ENCODE results near the gene STUM.

Gene STUM

DNA sequence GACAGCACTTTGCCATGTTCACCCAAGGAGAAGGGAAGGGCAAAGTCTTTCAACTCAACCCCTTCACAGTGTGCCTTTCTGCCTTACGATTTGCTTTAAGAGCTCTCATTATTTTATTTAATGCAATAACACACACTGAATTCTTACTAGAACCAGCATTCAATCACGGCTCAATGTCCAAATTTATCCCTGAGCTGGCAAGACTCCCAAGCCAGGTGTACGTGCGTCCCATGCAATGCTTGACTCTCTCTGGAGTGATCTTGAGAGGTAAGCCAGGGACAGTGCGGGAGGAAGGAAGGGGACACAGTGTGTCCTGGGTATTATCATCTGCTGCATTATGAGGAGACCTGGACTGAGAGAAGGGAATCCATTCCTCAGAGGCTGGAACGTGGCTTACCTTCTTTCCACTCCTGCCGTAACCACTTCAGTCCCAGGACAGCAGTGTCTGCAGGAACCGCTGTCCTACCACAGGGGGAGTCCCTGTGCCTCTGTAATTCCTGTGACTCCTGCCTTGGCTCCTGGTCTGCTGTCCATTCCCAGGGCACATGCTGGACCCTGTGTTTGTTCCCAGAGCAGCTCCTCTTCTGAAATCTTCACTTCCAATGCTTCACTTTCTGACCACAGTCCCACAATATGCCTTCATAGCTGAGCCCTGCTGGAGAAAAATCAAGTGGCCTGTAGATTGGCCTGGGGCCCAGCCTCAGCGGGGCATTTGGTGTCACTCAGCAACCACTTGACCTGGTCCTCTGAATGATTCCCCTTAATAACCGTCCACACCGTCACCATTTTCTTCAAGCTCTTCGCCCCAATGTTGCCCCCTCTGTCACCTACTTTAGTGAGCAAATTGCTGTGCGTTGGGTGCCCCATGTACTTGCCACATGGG is 28.6 kb upstream of the STUM start:
- H3K4me1 ChIP-seq (ENCODE audit: control insufficient read depth in 5 of 5, insufficient read depth in 5 of 5, low read length in 5 of 5) = no peaks in the 10 kb centered on the region
- no peak overlapping the region for H3K27ac ChIP-seq (ENCODE audit: low read depth, low read length)
- H3K36me3 ChIP-seq (ENCODE audit: control insufficient read depth in 5 of 5, insufficient read depth in 5 of 5, low read length in 5 of 5) = no peaks in the 10 kb centered on the region
- H3K9ac ChIP-seq (ENCODE audit: low read length in 5 of 5) = no peak overlapping the region
- peaks cover 0 to 7% (median 3%) of the 10 kb centered on the region in 5 donors for H3K9me3 ChIP-seq (ENCODE audit: control insufficient read depth in 5 of 5, low read length in 5 of 5)
- H3K4me3 ChIP-seq (ENCODE audit: low read depth in 1 of 5, low read length in 5 of 5) = no peak overlapping the region
- H3K27me3 ChIP-seq (ENCODE audit: control insufficient read depth in 5 of 5, insufficient read depth in 4 of 5, low read length in 5 of 5) = peaks cover 0 to 9% (median 5%) of the 10 kb centered on the region in 5 donors

DNA sequence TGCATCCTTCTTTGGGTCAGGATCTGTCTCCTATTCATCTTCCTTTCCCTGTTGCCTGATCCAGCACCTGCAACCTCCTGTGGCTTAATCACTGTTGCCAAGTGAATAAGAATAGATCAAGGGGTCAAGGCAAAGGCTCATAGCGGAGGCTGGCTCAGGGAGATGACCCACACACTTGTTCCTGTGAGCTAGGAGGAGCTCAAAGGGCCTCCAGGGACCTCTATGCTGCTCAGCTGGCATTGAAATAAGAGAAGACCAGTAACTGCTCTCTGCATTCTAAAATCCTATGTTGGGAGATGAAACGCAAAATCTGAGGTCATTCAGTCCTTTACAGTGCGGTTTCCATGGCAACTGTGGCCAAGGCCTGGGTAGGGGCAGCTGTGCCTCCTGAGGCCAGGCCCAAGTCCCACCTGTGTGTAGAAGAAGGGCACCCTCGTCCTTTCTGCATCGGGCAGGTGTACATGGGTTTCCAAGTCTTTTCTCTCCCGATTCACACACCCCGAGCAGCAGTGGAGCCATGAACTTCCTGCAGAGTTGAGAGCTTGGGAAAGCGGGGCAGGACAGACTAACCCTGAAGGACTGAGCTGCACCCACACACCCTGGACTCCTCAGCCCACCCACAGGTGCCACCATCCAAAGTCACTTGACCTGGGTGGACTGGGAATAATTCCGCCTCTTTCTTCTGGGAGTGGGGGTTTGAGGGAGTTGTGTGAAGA is 27.8 kb upstream of the STUM start:
- Histone ChIP-seq H3K4me1 (ENCODE audit: control insufficient read depth in 5 of 5, insufficient read depth in 5 of 5, low read length in 5 of 5) (no peaks in the 10 kb centered on the region), H3K9me3 (ENCODE audit: control insufficient read depth in 5 of 5, low read length in 5 of 5) (peaks cover 0 to 7% (median 3%) of the 10 kb centered on the region in 5 donors), H3K9ac (ENCODE audit: low read length in 5 of 5) (no peak overlapping the region), H3K27me3 (ENCODE audit: control insufficient read depth in 5 of 5, insufficient read depth in 4 of 5, low read length in 5 of 5) (peaks cover 0 to 9% (median 5%) of the 10 kb centered on the region in 5 donors), H3K4me3 (ENCODE audit: low read depth in 1 of 5, low read length in 5 of 5) (no peak overlapping the region), H3K36me3 (ENCODE audit: control insufficient read depth in 5 of 5, insufficient read depth in 5 of 5, low read length in 5 of 5) (no peaks in the 10 kb centered on the region), H3K27ac (ENCODE audit: low read depth, low read length) (no peak overlapping the region)

GRCh38 chr1:226523646-226524406 is 24.7 kb upstream of the STUM start:
- Histone ChIP-seq H3K36me3 (ENCODE audit: control insufficient read depth in 5 of 5, insufficient read depth in 5 of 5, low read length in 5 of 5) (no peaks in the 10 kb centered on the region), H3K27ac (ENCODE audit: low read depth, low read length) (no peak overlapping the region), H3K4me1 (ENCODE audit: control insufficient read depth in 5 of 5, insufficient read depth in 5 of 5, low read length in 5 of 5) (no peaks in the 10 kb centered on the region), H3K27me3 (ENCODE audit: control insufficient read depth in 5 of 5, insufficient read depth in 4 of 5, low read length in 5 of 5) (peaks cover 0 to 9% (median 5%) of the 10 kb centered on the region in 5 donors), H3K9ac (ENCODE audit: low read length in 5 of 5) (no peak overlapping the region), H3K9me3 (ENCODE audit: control insufficient read depth in 5 of 5, low read length in 5 of 5) (peaks cover 0 to 7% (median 3%) of the 10 kb centered on the region in 5 donors), H3K4me3 (ENCODE audit: low read depth in 1 of 5, low read length in 5 of 5) (no peak overlapping the region)

GRCh38 chr1:226524547-226524946 is 24.0 kb upstream of the STUM start:
- Histone ChIP-seq H3K27me3 (ENCODE audit: control insufficient read depth in 5 of 5, insufficient read depth in 4 of 5, low read length in 5 of 5) (peaks cover 0 to 8% (median 0%) of the 10 kb centered on the region in 5 donors), H3K9ac (ENCODE audit: low read length in 5 of 5) (no peak overlapping the region), H3K36me3 (ENCODE audit: control insufficient read depth in 5 of 5, insufficient read depth in 5 of 5, low read length in 5 of 5) (no peaks in the 10 kb centered on the region), H3K9me3 (ENCODE audit: control insufficient read depth in 5 of 5, low read length in 5 of 5) (peaks cover 0 to 7% (median 3%) of the 10 kb centered on the region in 5 donors), H3K27ac (ENCODE audit: low read depth, low read length) (no peak overlapping the region), H3K4me3 (ENCODE audit: low read depth in 1 of 5, low read length in 5 of 5) (no peak overlapping the region), H3K4me1 (ENCODE audit: control insufficient read depth in 5 of 5, insufficient read depth in 5 of 5, low read length in 5 of 5) (no peaks in the 10 kb centered on the region)

DNA sequence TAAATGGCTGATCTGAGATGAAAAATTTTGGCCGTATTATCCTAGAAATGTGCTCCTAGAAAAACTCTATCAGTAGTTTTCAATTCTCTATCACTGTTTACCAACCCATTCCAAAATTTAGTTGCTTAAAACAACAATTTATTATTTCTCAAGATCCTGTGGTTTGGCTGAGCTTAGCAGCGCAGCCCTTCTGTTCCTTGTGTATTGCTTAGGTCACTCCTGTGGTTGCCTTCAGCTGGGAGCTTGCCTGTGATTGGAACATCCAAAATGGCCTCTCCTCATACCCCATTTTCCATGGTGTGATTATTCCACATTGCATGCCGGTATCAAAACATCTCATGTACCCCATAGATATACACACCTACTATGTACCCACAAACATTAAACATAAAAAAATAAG is 22.8 kb upstream of the STUM start:
- Histone ChIP-seq H3K27me3 (ENCODE audit: control insufficient read depth in 5 of 5, insufficient read depth in 4 of 5, low read length in 5 of 5) (peaks cover 0 to 3% (median 0%) of the 10 kb centered on the region in 5 donors), H3K36me3 (ENCODE audit: control insufficient read depth in 5 of 5, insufficient read depth in 5 of 5, low read length in 5 of 5) (no peaks in the 10 kb centered on the region), H3K4me1 (ENCODE audit: control insufficient read depth in 5 of 5, insufficient read depth in 5 of 5, low read length in 5 of 5) (no peaks in the 10 kb centered on the region), H3K4me3 (ENCODE audit: low read depth in 1 of 5, low read length in 5 of 5) (no peak overlapping the region), H3K9ac (ENCODE audit: low read length in 5 of 5) (no peak overlapping the region), H3K9me3 (ENCODE audit: control insufficient read depth in 5 of 5, low read length in 5 of 5) (peaks cover 0 to 7% (median 3%) of the 10 kb centered on the region in 5 donors), H3K27ac (ENCODE audit: low read depth, low read length) (no peak overlapping the region)

- Histone ChIP-seq H3K9me3 (ENCODE audit: control insufficient read depth in 5 of 5, low read length in 5 of 5) (peaks cover 0 to 7% (median 3%) of the 10 kb centered on the region in 5 donors), H3K4me1 (ENCODE audit: control insufficient read depth in 5 of 5, insufficient read depth in 5 of 5, low read length in 5 of 5) (no peaks in the 10 kb centered on the region), H3K27me3 (ENCODE audit: control insufficient read depth in 5 of 5, insufficient read depth in 4 of 5, low read length in 5 of 5) (no peaks in the 10 kb centered on the region), H3K36me3 (ENCODE audit: control insufficient read depth in 5 of 5, insufficient read depth in 5 of 5, low read length in 5 of 5) (no peaks in the 10 kb centered on the region), H3K27ac (ENCODE audit: low read depth, low read length) (no peak overlapping the region), H3K4me3 (ENCODE audit: low read depth in 1 of 5, low read length in 5 of 5) (peak overlapping the region; percentile 31 to 65 (median 53)), H3K9ac (ENCODE audit: low read length in 5 of 5) (no peak overlapping the region)
Measured at GRCh38 chr1:226526801-226527595, 21.6 kb upstream of the STUM start.

DNA sequence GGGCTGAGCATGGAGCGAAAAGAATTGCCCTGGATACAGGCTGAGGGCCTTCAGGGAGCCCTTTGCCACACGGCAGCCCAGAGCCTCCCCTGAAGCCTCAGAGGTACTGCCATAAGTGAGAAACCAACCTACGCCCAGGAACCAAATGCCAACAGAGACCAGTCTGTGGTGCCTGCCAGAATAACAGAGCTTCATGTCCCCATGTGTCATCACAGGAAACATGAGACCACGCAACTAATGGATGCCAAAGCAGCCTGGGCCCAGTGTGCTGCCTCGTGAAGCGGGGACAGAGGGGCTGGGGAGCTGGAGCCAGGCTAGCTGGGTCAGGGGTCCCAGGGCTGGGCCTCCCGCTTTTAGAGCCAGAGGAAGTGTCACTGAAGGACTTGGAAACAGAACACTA is 18.7 kb upstream of the STUM start:
- no peaks in the 10 kb centered on the region for H3K36me3 ChIP-seq (ENCODE audit: control insufficient read depth in 5 of 5, insufficient read depth in 5 of 5, low read length in 5 of 5)
- H3K4me3 ChIP-seq (ENCODE audit: low read depth in 1 of 5, low read length in 5 of 5) = no peak overlapping the region
- H3K9me3 ChIP-seq (ENCODE audit: control insufficient read depth in 5 of 5, low read length in 5 of 5) = peaks cover 0 to 2% (median 0%) of the 10 kb centered on the region in 5 donors
- H3K27ac ChIP-seq (ENCODE audit: low read depth, low read length) = no peak overlapping the region
- H3K9ac ChIP-seq (ENCODE audit: low read length in 5 of 5) = no peak overlapping the region
- no peaks in the 10 kb centered on the region for H3K4me1 ChIP-seq (ENCODE audit: control insufficient read depth in 5 of 5, insufficient read depth in 5 of 5, low read length in 5 of 5)
- H3K27me3 ChIP-seq (ENCODE audit: control insufficient read depth in 5 of 5, insufficient read depth in 4 of 5, low read length in 5 of 5) = no peaks in the 10 kb centered on the region

DNA sequence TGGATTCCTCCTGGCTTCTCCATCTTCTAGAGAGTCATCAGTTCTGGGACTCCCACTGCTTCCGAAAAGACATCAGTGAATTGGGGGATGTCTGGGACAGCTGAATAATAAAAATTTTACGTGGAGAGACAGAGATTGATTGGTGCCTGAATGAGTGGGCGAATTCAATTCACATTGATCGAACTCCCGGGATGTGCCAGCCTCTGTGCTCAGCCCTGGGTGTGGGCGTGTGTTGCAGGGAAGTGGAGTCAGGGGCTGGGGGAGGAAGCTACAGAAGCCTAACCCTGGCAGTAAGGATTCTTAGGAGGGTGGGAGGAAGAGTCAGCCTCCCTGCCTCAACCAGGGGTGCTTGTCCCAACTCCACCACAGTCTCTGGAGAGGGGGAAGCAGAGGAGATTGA is 18.0 kb upstream of the STUM start:
- Histone ChIP-seq H3K9me3 (ENCODE audit: control insufficient read depth in 5 of 5, low read length in 5 of 5) (peaks cover 0 to 2% (median 0%) of the 10 kb centered on the region in 5 donors), H3K4me3 (ENCODE audit: low read depth in 1 of 5, low read length in 5 of 5) (no peak overlapping the region), H3K36me3 (ENCODE audit: control insufficient read depth in 5 of 5, insufficient read depth in 5 of 5, low read length in 5 of 5) (no peaks in the 10 kb centered on the region), H3K4me1 (ENCODE audit: control insufficient read depth in 5 of 5, insufficient read depth in 5 of 5, low read length in 5 of 5) (no peaks in the 10 kb centered on the region), H3K27me3 (ENCODE audit: control insufficient read depth in 5 of 5, insufficient read depth in 4 of 5, low read length in 5 of 5) (no peaks in the 10 kb centered on the region), H3K9ac (ENCODE audit: low read length in 5 of 5) (no peak overlapping the region), H3K27ac (ENCODE audit: low read depth, low read length) (no peak overlapping the region)

DNA sequence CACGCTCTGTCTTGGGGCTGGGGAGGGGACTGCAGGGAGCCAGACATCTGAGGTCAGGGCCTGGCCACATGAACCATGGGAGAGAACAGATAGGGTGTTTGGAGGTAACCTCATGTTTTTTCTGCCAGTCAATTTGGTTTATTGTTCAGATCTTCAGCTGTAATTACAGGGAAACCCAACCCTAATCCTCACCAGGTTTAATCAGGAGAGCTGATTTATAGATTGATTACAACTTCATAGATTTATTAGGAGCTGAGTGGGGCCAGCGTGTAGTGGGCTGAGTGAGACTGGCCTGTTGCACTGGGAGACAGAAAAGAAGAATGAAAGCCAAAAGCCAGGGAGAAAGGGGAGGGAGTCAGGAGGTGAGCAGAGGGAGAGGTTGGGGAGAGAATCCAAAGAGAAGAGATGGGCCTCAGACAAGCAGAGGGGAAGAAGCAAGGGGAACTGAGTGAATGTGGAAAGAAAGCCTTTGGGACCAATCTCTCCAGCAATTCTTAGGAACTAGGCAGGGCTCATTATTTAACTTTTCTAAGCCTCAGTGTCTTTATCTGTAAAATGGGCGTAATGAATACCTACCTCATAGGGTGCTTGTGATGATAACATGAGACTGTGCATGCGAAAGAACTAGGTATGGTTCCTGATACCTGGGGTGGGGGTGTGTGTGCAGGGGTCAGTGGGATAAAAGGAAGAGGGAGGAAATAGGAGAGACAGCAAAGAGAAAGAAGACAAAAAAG is 17.0 kb upstream of the STUM start:
- no peaks in the 10 kb centered on the region for H3K9me3 ChIP-seq (ENCODE audit: control insufficient read depth in 5 of 5, low read length in 5 of 5)

More for the DNA sequence above, 17.0 kb upstream of the STUM start:
- no peak overlapping the region for H3K4me3 ChIP-seq (ENCODE audit: low read depth in 1 of 5, low read length in 5 of 5)
- no peaks in the 10 kb centered on the region for H3K4me1 ChIP-seq (ENCODE audit: control insufficient read depth in 5 of 5, insufficient read depth in 5 of 5, low read length in 5 of 5)
- no peak overlapping the region for H3K27ac ChIP-seq (ENCODE audit: low read depth, low read length)
- H3K9ac ChIP-seq (ENCODE audit: low read length in 5 of 5) = no peak overlapping the region
- no peaks in the 10 kb centered on the region for H3K27me3 ChIP-seq (ENCODE audit: control insufficient read depth in 5 of 5, insufficient read depth in 4 of 5, low read length in 5 of 5)
- H3K36me3 ChIP-seq (ENCODE audit: control insufficient read depth in 5 of 5, insufficient read depth in 5 of 5, low read length in 5 of 5) = no peaks in the 10 kb centered on the region
